ENCODE measurements around the gene GPR157. TPM values are rescaled to one million over a fixed set of nuclear protein-coding genes. Genes with fewer than 3 reads are reported as not detected.

The GPR157 gene
- total and polyA plus RNA-seq, 2 of the 13 experiments (the other 11 are each of a cell fraction or from before 2014, with no cell fraction given): 10.1 to 19.2 TPM

DNA sequence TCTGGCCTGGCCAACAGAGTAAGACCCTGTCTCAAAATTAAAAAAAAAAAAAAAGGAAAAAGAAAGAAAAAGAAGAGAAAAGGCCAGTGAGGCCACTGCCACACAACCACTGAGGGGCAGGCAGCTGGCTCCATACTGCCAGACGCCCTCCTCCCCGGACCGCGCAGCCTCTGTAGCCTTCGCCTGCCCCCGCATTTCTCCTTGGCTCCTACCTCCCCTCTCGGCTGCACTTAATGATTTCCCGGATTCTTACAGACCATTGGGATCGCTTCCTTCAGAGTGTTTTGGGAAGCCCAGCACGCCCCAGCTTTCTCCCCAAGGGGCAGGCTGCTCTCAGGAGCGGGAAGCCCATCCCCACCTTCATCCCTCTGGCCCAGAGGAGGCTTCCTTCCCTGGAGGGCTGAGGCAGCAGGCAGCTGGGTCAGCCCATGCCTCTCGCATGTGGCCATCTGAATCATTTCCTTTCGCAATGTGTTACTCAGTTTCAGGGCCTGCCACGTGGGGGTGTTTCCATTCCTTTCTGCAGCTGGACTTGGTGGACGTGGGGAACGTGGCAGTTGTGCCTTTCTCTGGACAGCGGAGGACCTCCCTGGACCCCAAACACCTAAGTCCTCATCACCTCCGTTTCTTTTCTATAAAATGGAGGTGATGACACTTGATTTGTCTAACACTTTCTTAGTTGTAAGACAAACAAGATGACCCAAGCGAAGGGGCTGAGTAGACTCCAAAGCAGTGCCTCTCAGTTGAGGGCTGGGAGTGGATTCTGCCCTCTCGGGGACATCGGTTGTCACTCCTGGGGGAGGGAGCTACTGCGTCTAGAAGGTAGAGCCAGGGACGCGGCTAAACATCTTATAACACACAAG lies 61.7 kb downstream of the GPR157 start (continued):
- TF ChIP-seq, protein P1, sequence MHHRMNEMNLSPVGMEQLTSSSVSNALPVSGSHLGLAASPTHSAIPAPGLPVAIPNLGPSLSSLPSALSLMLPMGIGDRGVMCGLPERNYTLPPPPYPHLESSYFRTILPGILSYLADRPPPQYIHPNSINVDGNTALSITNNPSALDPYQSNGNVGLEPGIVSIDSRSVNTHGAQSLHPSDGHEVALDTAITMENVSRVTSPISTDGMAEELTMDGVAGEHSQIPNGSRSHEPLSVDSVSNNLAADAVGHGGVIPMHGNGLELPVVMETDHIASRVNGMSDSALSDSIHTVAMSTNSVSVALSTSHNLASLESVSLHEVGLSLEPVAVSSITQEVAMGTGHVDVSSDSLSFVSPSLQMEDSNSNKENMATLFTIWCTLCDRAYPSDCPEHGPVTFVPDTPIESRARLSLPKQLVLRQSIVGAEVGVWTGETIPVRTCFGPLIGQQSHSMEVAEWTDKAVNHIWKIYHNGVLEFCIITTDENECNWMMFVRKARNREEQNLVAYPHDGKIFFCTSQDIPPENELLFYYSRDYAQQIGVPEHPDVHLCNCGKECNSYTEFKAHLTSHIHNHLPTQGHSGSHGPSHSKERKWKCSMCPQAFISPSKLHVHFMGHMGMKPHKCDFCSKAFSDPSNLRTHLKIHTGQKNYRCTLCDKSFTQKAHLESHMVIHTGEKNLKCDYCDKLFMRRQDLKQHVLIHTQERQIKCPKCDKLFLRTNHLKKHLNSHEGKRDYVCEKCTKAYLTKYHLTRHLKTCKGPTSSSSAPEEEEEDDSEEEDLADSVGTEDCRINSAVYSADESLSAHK (CRISPR knock-in tag; IDR thresholded peaks at IDR 0.05; ENCODE audit: borderline replicate concordance): no peak
- TF ChIP-seq, protein P2, sequence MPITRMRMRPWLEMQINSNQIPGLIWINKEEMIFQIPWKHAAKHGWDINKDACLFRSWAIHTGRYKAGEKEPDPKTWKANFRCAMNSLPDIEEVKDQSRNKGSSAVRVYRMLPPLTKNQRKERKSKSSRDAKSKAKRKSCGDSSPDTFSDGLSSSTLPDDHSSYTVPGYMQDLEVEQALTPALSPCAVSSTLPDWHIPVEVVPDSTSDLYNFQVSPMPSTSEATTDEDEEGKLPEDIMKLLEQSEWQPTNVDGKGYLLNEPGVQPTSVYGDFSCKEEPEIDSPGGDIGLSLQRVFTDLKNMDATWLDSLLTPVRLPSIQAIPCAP (CRISPR knock-in tag; IDR thresholded peaks at IDR 0.05; ENCODE audit: low read depth): no peak
- TF ChIP-seq SP1 (IDR thresholded peaks at IDR 0.05) (no peak), SP1 (CRISPR knock-in tag; IDR thresholded peaks at IDR 0.05) (no peak), NKX3-1 (CRISPR knock-in tag; IDR thresholded peaks at IDR 0.05) (peak; percentile 32; the same call in 1 of the 2 replicates)
- TF ChIP-seq, protein P3, sequence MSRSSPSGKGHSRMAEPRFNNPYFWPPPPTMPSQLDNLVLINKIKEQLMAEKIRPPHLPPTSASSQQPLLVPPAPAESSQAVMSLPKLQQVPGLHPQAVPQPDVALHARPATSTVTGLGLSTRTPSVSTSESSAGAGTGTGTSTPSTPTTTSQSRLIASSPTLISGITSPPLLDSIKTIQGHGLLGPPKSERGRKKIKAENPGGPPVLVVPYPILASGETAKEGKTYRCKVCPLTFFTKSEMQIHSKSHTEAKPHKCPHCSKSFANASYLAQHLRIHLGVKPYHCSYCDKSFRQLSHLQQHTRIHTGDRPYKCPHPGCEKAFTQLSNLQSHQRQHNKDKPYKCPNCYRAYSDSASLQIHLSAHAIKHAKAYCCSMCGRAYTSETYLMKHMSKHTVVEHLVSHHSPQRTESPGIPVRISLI (CRISPR knock-in tag; IDR thresholded peaks at IDR 0.05; ENCODE audit: borderline replicate concordance): no peak

DNA sequence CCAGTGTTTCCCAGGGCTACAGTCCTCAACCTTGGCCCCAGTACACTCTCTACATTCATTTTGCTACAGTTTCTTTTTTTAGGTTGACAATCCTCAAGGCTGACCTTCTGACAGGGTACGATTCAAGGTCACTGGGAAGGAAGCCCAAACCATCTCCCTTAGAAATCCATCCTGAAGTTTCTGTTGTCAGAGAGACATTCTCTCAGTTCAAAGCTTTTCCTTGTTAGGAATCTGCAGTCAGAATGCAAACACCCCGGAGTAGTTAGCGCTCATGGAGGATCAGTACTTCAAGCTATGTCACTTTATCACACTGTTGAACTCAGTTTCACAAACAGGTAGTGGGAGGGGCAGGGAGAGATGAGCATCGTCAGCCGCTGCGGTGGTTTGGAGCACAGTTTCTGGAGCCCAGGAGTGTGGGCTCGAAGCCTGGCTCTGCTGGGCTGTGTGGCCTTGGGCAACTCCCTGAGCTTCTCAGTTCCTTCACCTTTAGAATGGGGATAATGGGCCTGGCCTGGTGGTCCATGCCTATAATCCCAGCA lies 63.6 kb downstream of the GPR157 start:
- ATAC-seq (no peak), FAIRE-seq (no peak), DNase-seq (ENCODE audit: low spot score) (no peak)
- no peaks in the 10 kb centered on the region for H3K9me3 ChIP-seq (ENCODE audit: low read length)
- WGBS (ENCODE audit: low lambda C conversion rate): 3% methylated on average over 5 of the region's 7 CpGs
- intact Hi-C loops (cut with micrococcal nuclease; ENCODE audit: unreplicated experiment): no loop called here
- H2AFZ ChIP-seq (ENCODE audit: low read length): no peak overlapping the region
- H3K9ac ChIP-seq (ENCODE audit: insufficient read depth, low read depth, low read length): no peak overlapping the region
- H3K36me3 ChIP-seq (replicated peaks in 1 of 2; ENCODE audit: control insufficient read depth in 1 of 2, insufficient read depth in 2 of 2, low read length in 2 of 2): no peaks in the 10 kb centered on the region
- peaks cover 70% of the 10 kb centered on the region for H3K4me1 ChIP-seq (ENCODE audit: insufficient read depth, low read length)
- H4K20me1 ChIP-seq (ENCODE audit: insufficient read depth, low read length): no peaks in the 10 kb centered on the region
- 0 out of 5 replicates have a peak, but pooled peaks cover 0 to 2% of the 10 kb centered on the region in 2 experiments for H3K27me3 ChIP-seq (ENCODE audit: control insufficient read depth in 1 of 2, insufficient read depth in 2 of 2, low read length in 2 of 2)
- no peaks in the 10 kb centered on the region for H3K79me2 ChIP-seq (ENCODE audit: insufficient read depth, low read length)
- H3K27ac ChIP-seq (ENCODE audit: extremely low read length, insufficient read depth, low read length): no peak overlapping the region
- TF ChIP-seq ZNF768 (CRISPR knock-in tag; IDR thresholded peaks at IDR 0.05): peak; percentile 80; the same call in 1 of the 2 replicates
- no peak for TF ChIP-seq ZNF816 (CRISPR knock-in tag; IDR thresholded peaks at IDR 0.05; ENCODE audit: borderline replicate concordance)
- TF ChIP-seq, protein P4, sequence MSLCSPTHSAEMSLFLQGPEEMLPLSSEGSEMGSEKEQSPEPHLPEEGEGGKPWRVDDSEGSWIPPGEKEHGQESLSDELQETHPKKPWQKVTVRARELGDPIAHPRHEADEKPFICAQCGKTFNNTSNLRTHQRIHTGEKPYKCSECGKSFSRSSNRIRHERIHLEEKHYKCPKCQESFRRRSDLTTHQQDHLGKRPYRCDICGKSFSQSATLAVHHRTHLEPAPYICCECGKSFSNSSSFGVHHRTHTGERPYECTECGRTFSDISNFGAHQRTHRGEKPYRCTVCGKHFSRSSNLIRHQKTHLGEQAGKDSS (CRISPR knock-in tag; IDR thresholded peaks at IDR 0.05; ENCODE audit: borderline replicate concordance, low read depth): 0 out of 2 replicates have a peak, but pooled peaks have one; percentile 48
- TF ChIP-seq ZNF629 (CRISPR knock-in tag; conservative IDR thresholded peaks at IDR 0.05): 0 out of 2 replicates have a peak, but pooled peaks have one; percentile 18
- TF ChIP-seq ZNF205 (CRISPR knock-in tag; IDR thresholded peaks at IDR 0.05): peak; percentile 99
- TF ChIP-seq ZNF749 (CRISPR knock-in tag; IDR thresholded peaks at IDR 0.05; ENCODE audit: borderline replicate concordance): no peak
- in situ Hi-C loops (cut with HindIII; ENCODE audit: extremely low pct_ligation_motif_present, low pct_unique_long_range_greater_than_20kb): no loop called here
- ChIA-PET CTCF (ENCODE audit: low intra/inter-chr PET ratio, low total read pairs) (no interaction called here), POLR2A (no interaction called here)
- peak overlapping the region; percentile 4; the same call in 1 of the 2 replicates for H3K4me2 ChIP-seq (ENCODE audit: low read depth, low read length)
- BruUV-seq (replicated peaks): no TSS peak
- H3K4me3 ChIP-seq (replicated peaks in 1 of 3; ENCODE audit: insufficient read depth in 1 of 3, low read depth in 2 of 3, low read length in 3 of 3): no peak overlapping the region

Measured in HepG2 (cell line).